B cell (primary cell): ENCODE data around the gene AUTS2. TPM values are rescaled to one million over a fixed set of nuclear protein-coding genes. Genes with fewer than 3 reads are reported as not detected.

Experiments
- ATAC-seq: fragments of 200-7000 bp; cut with Tn5 transposase; one replicate; pipeline ENCODE4 v1.10.0; 2021; ENCODE audit warnings: low read depth, mild to moderate bottlenecking, moderate number of reproducible peaks, moderate library complexity
- CTCF ChIA-PET: fragments of 350-600 bp; sonication (Branson Sonifier 250); formaldehyde crosslinking; loops from one replicate; lab custom pipeline; 2021; ENCODE audit warnings: antibody characterized with exemption, inconsistent platforms; lab: Charles Lee
- POLR2A ChIA-PET: fragments of 350-600 bp; sonication (Branson Sonifier 250); formaldehyde crosslinking; loops from one replicate; lab custom pipeline; 2021; ENCODE audit warnings: antibody characterized with exemption; lab: Charles Lee
- DNase-seq: peaks from one replicate; pipeline ENCODE4 v3.0.0; 2013
- H2AFZ ChIP-seq: 2 replicates; pipeline ENCODE4 v1.6.1; 2012; ENCODE audit warnings: mild to moderate bottlenecking, low read depth, low read length; ENCODE audit not compliant: insufficient read depth, poor library complexity, severe bottlenecking
- H3K27ac ChIP-seq, 2 donors: 1 replicate in 1 of 2; 2 replicates in 1 of 2; pipeline ENCODE4 v1.5.1; 2012 to 2013; ENCODE audit warnings: low read length in 2 of 2, mild to moderate bottlenecking in 2 of 2, moderate library complexity in 1 of 2
- H3K27me3 ChIP-seq, 4 experiments: fragments of 200-600 bp in 1 of 4; sonication (generic) in 1 of 4; replicated peaks in 1 of 4; 1 replicate in 2 of 4; 2 replicates in 2 of 4; pipeline versions ENCODE4 v1.6.1 to v1.7.0; 2013 to 2016; ENCODE audit warnings: low read length in 3 of 4, mild to moderate bottlenecking in 2 of 4, mixed read lengths in 1 of 4, moderate library complexity in 1 of 4; ENCODE audit not compliant: insufficient read depth in 4 of 4, control insufficient read depth in 3 of 4; ENCODE audit errors: control extremely low read depth in 1 of 4
- H3K36me3 ChIP-seq, 2 experiments: replicated peaks in 1 of 2; 1 replicate in 1 of 2; 2 replicates in 1 of 2; pipeline versions ENCODE4 v1.6.1 to v1.7.1; 2013; ENCODE audit warnings: low read length in 1 of 2; ENCODE audit not compliant: insufficient read depth in 2 of 2, control insufficient read depth in 1 of 2; ENCODE audit errors: control extremely low read depth in 1 of 2, extremely low read depth in 1 of 2
- H3K4me1 ChIP-seq, 2 donors: fragments of 200-600 bp in 1 of 2; sonication (generic) in 1 of 2; 1 replicate in 1 of 2; 2 replicates in 1 of 2; pipeline versions ENCODE4 v1.5.1 to v1.6.1; 2013 to 2017; ENCODE audit warnings: low read length in 2 of 2; ENCODE audit not compliant: control insufficient read depth in 2 of 2, insufficient read depth in 2 of 2
- H3K4me2 ChIP-seq: replicated peaks from 2 replicates; pipeline ENCODE3; 2012; ENCODE audit warnings: mild to moderate bottlenecking, low read depth, low read length; ENCODE audit not compliant: poor library complexity, severe bottlenecking
- H3K4me3 ChIP-seq, 5 experiments: fragments of 200-600 bp in 1 of 5; sonication (generic) in 1 of 5; 1 replicate in 3 of 5; 2 replicates in 2 of 5; pipeline versions ENCODE4 v1.5.1 to v1.7.0; 2011 to 2016; ENCODE audit warnings: low read length in 4 of 5, mild to moderate bottlenecking in 4 of 5, low read depth in 2 of 5, control low read depth in 1 of 5, moderate library complexity in 1 of 5; ENCODE audit not compliant: insufficient read depth in 1 of 5; ENCODE audit errors: control extremely low read depth in 1 of 5, extremely low read depth in 1 of 5
- H3K79me2 ChIP-seq: fragments of 200-600 bp; sonication (generic); one replicate; pipeline ENCODE4 v1.6.0; 2016; ENCODE audit warnings: low read length; ENCODE audit not compliant: control insufficient read depth, insufficient read depth
- H3K9ac ChIP-seq: fragments of 200-600 bp; sonication (generic); 2 replicates; pipeline ENCODE4 v1.6.1; 2017; ENCODE audit warnings: mild to moderate bottlenecking, low read length, moderate library complexity
- H3K9me3 ChIP-seq, 3 donors: one replicate each; pipeline versions ENCODE4 v1.6.1 to v1.7.1; 2013; ENCODE audit warnings: low read length in 2 of 3; ENCODE audit not compliant: control insufficient read depth in 2 of 3, insufficient read depth in 1 of 3; ENCODE audit errors: control extremely low read depth in 1 of 3
- H4K20me1 ChIP-seq: 2 replicates; pipeline ENCODE4 v1.6.0; 2012; ENCODE audit warnings: mild to moderate bottlenecking, low read length; ENCODE audit not compliant: insufficient read depth, control insufficient read depth, poor library complexity, severe bottlenecking
- H3K27ac Mint-ChIP-seq: one replicate; pipeline ENCODE4 v1.8.0; 2021; ENCODE audit warnings: mixed read lengths
- H3K27me3 Mint-ChIP-seq: one replicate; pipeline ENCODE4 v1.8.0; 2021; ENCODE audit warnings: mixed read lengths
- H3K4me1 Mint-ChIP-seq: one replicate; pipeline ENCODE4 v1.8.0; 2021; ENCODE audit warnings: mixed read lengths
- H3K4me3 Mint-ChIP-seq: one replicate; pipeline ENCODE4 v1.8.0; 2021; ENCODE audit warnings: mixed read lengths
- H3K9me3 Mint-ChIP-seq: one replicate; pipeline ENCODE4 v1.8.0; 2022; ENCODE audit warnings: mixed read lengths; ENCODE audit not compliant: insufficient read depth
- CTCF ChIP-seq: fragments of 200-600 bp; IDR thresholded peaks from one replicate; pipeline ENCODE4 v1.8.0; 2022; ENCODE audit warnings: antibody characterized with exemption, mild to moderate bottlenecking
- EZH2 ChIP-seq: IDR thresholded peaks from 2 replicates; pipeline ENCODE4 v1.6.1; 2012; ENCODE audit warnings: borderline replicate concordance, low read depth, mild to moderate bottlenecking, moderate library complexity, low read length; ENCODE audit not compliant: insufficient read depth, poor library complexity, severe bottlenecking
- WGBS: methylation state at CpG from one replicate; pipeline ENCODE4 v1.1.5; 2013; ENCODE audit warnings: missing lambda C conversion rate; ENCODE audit not compliant: insufficient coverage; 5-methylcytosine and 5-hydroxymethylcytosine counted together
- intact Hi-C: fragments of 100-400 bp; cut with micrococcal nuclease; formaldehyde crosslinking; loops from one replicate; pipeline ENCODE4 v1.10.0; 2022
- polyA plus RNA-seq: library from polyadenylated mRNA; depleted of rRNA; stranded (reverse); fragments of >200 nt; gene quantifications from 2 replicates; pipeline ENCODE4 v1.2.3, GENCODE V29; 2012
- total RNA-seq, 2 donors: library from RNA; stranded (reverse); fragments of 120-200 nt in 1 of 2; gene quantifications; 1 replicate in 1 of 2; 2 replicates in 1 of 2; pipeline versions ENCODE4 v1.2.3 to v1.2.4, GENCODE V29; 2013 to 2022

AUTS2 gene
- total and polyA plus RNA-seq, 2 donors (not counting 1 experiment from before 2014, with no cell fraction given): 22.3 to 35.0 TPM

GRCh38 chr7:69605546-69605945 lies 7.3 kb downstream of the AUTS2 start:
- CTCF ChIA-PET: interaction anchor here (0.7 to 1.3 kb wide), 2 partner anchors 10 to 222 kb away, joined by 3 read pairs; no protein-coding TSS in a partner anchor
- H3K27ac Mint-ChIP-seq: no peak overlapping the region

GRCh38 chr7:69608049-69608448 lies 9.8 kb downstream of the AUTS2 start:
- no peak for DNase-seq
- 100% methylated on average over 1 of the region's 4 CpGs for WGBS
- peaks cover 10 to 14% of the 10 kb centered on the region in 2 donors for H3K4me1 ChIP-seq
- H3K27ac Mint-ChIP-seq: no peak overlapping the region
- ATAC-seq: no peak
- CTCF ChIA-PET: no interaction called here
- H2AFZ ChIP-seq: no peak overlapping the region
- intact Hi-C loops: loop anchor here (10.0 kb wide), 1 partner anchor 47 kb away; no protein-coding TSS in a partner anchor
- H3K27me3 Mint-ChIP-seq: peaks cover 9% of the 10 kb centered on the region
- POLR2A ChIA-PET: no interaction called here
- H3K36me3 ChIP-seq: no peaks in the 10 kb centered on the region
- H3K27ac ChIP-seq: no peak overlapping the region
- no peaks in the 10 kb centered on the region for H3K9me3 ChIP-seq
- no peaks in the 10 kb centered on the region for H4K20me1 ChIP-seq
- H3K4me1 Mint-ChIP-seq: peaks cover 3% of the 10 kb centered on the region
- H3K9me3 Mint-ChIP-seq: no peaks in the 10 kb centered on the region
- peaks cover 21% of the 10 kb centered on the region for H3K79me2 ChIP-seq
- H3K4me3 Mint-ChIP-seq: no peak overlapping the region
- TF ChIP-seq CTCF (no peak), EZH2 (no peak)
- no peak overlapping the region for H3K4me3 ChIP-seq
- no peak overlapping the region for H3K9ac ChIP-seq
- H3K4me2 ChIP-seq: no peak overlapping the region
- peaks cover 0 to 6% (median 0%) of the 10 kb centered on the region in 4 experiments for H3K27me3 ChIP-seq

More at GRCh38 chr7:69605546-69605945, 7.3 kb downstream of the AUTS2 start:
- Histone ChIP-seq H3K4me3 (no peak overlapping the region), H3K27me3 (peaks cover 0 to 6% (median 1%) of the 10 kb centered on the region in 4 experiments), H3K4me1 (peaks cover 18% of the 10 kb centered on the region in 2 donors), H3K27ac (no peak overlapping the region), H3K36me3 (no peaks in the 10 kb centered on the region), H3K4me2 (no peak overlapping the region), H2AFZ (no peak overlapping the region), H3K9ac (no peak overlapping the region), H3K9me3 (no peaks in the 10 kb centered on the region), H3K79me2 (peaks cover 16% of the 10 kb centered on the region), H4K20me1 (no peaks in the 10 kb centered on the region)
- Mint-ChIP-seq H3K9me3 (no peaks in the 10 kb centered on the region), H3K4me3 (no peak overlapping the region), H3K4me1 (peaks cover 4% of the 10 kb centered on the region), H3K27me3 (peaks cover 9% of the 10 kb centered on the region)
- DNase-seq: no peak
- no peak for ATAC-seq
- POLR2A ChIA-PET: no interaction called here
- WGBS: 50% methylated on average over 2 of the region's 2 CpGs
- intact Hi-C loops: loop anchor here (10.0 kb wide), 1 partner anchor 49 kb away; no protein-coding TSS in a partner anchor
- TF ChIP-seq EZH2 (no peak), CTCF (no peak)
